Subcutaneous abdominal adipose tissue (tissue), 5 donors: ENCODE data around the gene TMA16.

Source experiments
- H3K27ac ChIP-seq: one replicate; pipeline ENCODE4 v1.7.0; 2013; ENCODE audit warnings: low read depth, mild to moderate bottlenecking, inconsistent platforms, low read length, moderate library complexity
- H3K27me3 ChIP-seq, 5 donors: one replicate each; pipeline ENCODE4 v1.7.0; 2013; ENCODE audit warnings: low read length in 5 of 5, inconsistent platforms in 1 of 5; ENCODE audit not compliant: control insufficient read depth in 5 of 5, insufficient read depth in 4 of 5
- H3K36me3 ChIP-seq, 5 donors: one replicate each; pipeline ENCODE4 v1.7.0; 2013; ENCODE audit warnings: low read length in 5 of 5; ENCODE audit not compliant: control insufficient read depth in 5 of 5, insufficient read depth in 5 of 5
- H3K4me1 ChIP-seq, 5 donors: one replicate each; pipeline ENCODE4 v1.7.0; 2013; ENCODE audit warnings: low read length in 5 of 5, mild to moderate bottlenecking in 3 of 5, moderate library complexity in 1 of 5; ENCODE audit not compliant: control insufficient read depth in 5 of 5, insufficient read depth in 5 of 5
- H3K4me3 ChIP-seq, 5 donors: one replicate each; pipeline ENCODE4 v1.7.0; 2013; ENCODE audit warnings: low read length in 5 of 5, low read depth in 1 of 5
- H3K9ac ChIP-seq, 5 donors: one replicate each; pipeline ENCODE4 v1.7.0; 2013; ENCODE audit warnings: low read length in 5 of 5, mild to moderate bottlenecking in 4 of 5, moderate library complexity in 3 of 5
- H3K9me3 ChIP-seq, 5 donors: one replicate each; pipeline ENCODE4 v1.7.0; 2013; ENCODE audit warnings: low read length in 5 of 5; ENCODE audit not compliant: control insufficient read depth in 5 of 5
- donor health status: healthy.
- donor health status: healthy.
- donor health status: healthy.
- donor health status: healthy.
- donor health status: healthy.

Gene TMA16

GRCh38 chr4:163556177-163556576, 61.7 kb downstream of the TMA16 start:
- Histone ChIP-seq H3K4me1 (peaks cover 0 to 12% (median 0%) of the 10 kb centered on the region in 5 donors), H3K27ac (no peak overlapping the region), H3K36me3 (no peaks in the 10 kb centered on the region), H3K9ac (no peak overlapping the region), H3K9me3 (no peaks in the 10 kb centered on the region), H3K4me3 (no peak overlapping the region), H3K27me3 (no peaks in the 10 kb centered on the region)

- H3K27ac ChIP-seq = no peak overlapping the region
- no peaks in the 10 kb centered on the region for H3K9me3 ChIP-seq
- no peaks in the 10 kb centered on the region for H3K27me3 ChIP-seq
- H3K4me3 ChIP-seq = no peak overlapping the region
- no peaks in the 10 kb centered on the region for H3K36me3 ChIP-seq
- peaks cover 0 to 12% (median 0%) of the 10 kb centered on the region in 5 donors for H3K4me1 ChIP-seq
- H3K9ac ChIP-seq = no peak overlapping the region
Observed at GRCh38 chr4:163556650-163557391, 62.3 kb downstream of the TMA16 start.

- no peaks in the 10 kb centered on the region for H3K9me3 ChIP-seq
- H3K27me3 ChIP-seq = no peaks in the 10 kb centered on the region
- H3K9ac ChIP-seq = no peak overlapping the region
- H3K27ac ChIP-seq = no peak overlapping the region
- H3K36me3 ChIP-seq = peaks cover 0 to 5% (median 0%) of the 10 kb centered on the region in 5 donors
- H3K4me3 ChIP-seq = no peak overlapping the region
- H3K4me1 ChIP-seq = peaks cover 0 to 12% (median 0%) of the 10 kb centered on the region in 5 donors
Observed at GRCh38 chr4:163558539-163559044, 64.1 kb downstream of the TMA16 start.

GRCh38 chr4:163562496-163562895, 68.0 kb downstream of the TMA16 start:
- no peaks in the 10 kb centered on the region for H3K27me3 ChIP-seq
- H3K36me3 ChIP-seq = peaks cover 0 to 5% (median 0%) of the 10 kb centered on the region in 5 donors
- H3K4me1 ChIP-seq = peaks cover 0 to 9% (median 0%) of the 10 kb centered on the region in 5 donors
- no peak overlapping the region for H3K9ac ChIP-seq
- H3K9me3 ChIP-seq = no peaks in the 10 kb centered on the region
- H3K4me3 ChIP-seq = no peak overlapping the region
- H3K27ac ChIP-seq = no peak overlapping the region

GRCh38 chr4:163563592-163563991, 69.1 kb downstream of the TMA16 start:
- H3K4me1 ChIP-seq = peaks cover 0 to 1% (median 0%) of the 10 kb centered on the region in 5 donors
- H3K27me3 ChIP-seq = no peaks in the 10 kb centered on the region
- H3K9me3 ChIP-seq = no peaks in the 10 kb centered on the region
- H3K4me3 ChIP-seq = no peak overlapping the region
- H3K9ac ChIP-seq = no peak overlapping the region
- no peak overlapping the region for H3K27ac ChIP-seq
- peaks cover 0 to 5% (median 0%) of the 10 kb centered on the region in 5 donors for H3K36me3 ChIP-seq

DNA sequence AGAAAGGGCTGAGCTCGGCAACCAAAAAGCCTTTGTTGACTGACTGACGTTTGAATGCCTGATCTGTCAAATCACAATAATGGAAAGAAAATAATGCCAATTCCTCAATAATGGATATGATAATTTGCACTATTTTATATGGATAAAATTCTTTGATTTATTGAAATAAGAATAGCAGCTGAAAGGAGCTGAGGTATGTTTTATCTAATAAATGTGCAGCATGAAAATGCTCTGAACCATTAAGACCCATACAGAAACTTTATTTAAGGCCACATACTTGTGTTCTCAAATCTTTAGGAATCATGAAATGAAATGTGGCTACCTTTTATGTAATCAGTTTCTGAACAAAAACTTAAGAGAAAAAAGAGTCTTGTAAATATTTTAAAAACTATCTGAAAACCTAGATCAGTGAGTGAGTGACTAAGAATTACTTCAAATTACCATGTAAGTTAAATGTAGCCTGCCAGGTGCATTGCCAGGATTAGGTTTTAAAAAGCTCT, 69.8 kb downstream of the TMA16 start:
- Histone ChIP-seq H3K4me1 (no peaks in the 10 kb centered on the region), H3K9me3 (no peaks in the 10 kb centered on the region), H3K4me3 (no peak overlapping the region), H3K36me3 (peaks cover 0 to 5% (median 0%) of the 10 kb centered on the region in 5 donors), H3K9ac (no peak overlapping the region), H3K27ac (no peak overlapping the region), H3K27me3 (no peaks in the 10 kb centered on the region)

DNA sequence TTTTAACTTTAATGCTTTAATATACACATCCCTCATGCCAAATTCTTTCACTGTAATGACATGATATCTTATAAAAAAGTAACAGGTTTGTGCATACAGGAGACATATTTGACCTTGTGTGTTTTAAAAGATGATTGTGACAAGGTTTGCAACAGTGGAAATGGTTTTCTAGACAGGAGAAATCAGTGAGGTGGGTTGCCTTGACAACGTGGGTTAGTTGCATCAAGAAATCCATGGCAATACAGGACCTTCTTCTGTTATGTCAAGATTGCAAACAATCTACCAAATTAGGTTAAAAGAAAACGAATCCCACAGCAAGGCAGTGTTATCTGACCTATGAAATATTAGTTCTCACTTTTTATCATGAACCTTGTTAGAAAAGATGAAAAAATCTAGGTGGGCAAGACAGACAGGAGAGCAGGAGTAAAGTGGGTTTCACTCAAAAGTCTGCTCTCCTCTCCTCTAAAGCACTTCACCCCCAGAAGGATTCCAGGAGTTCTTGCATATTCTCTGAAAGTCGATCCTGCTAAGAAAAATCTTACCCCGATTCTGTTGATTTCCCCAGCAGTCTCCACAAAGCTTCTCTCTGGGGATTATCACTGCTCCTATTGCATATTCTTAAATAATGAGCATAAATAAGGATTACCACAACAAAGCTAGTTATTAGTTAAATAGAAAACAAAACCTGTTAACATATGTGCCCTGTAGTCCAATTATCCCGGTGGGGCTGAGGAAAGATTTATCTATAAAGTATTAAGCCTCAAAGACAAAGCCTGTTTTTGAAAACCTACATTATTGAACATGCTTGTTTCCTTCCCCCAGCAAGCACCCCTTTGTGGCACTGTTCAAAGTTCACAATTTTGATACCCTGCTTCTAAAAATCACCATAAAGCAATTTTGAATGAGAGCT, 71.0 kb downstream of the TMA16 start:
- Histone ChIP-seq H3K27me3 (no peaks in the 10 kb centered on the region), H3K36me3 (peaks cover 0 to 5% (median 0%) of the 10 kb centered on the region in 5 donors), H3K9me3 (no peaks in the 10 kb centered on the region), H3K9ac (no peak overlapping the region), H3K4me3 (no peak overlapping the region), H3K4me1 (no peaks in the 10 kb centered on the region), H3K27ac (no peak overlapping the region)

DNA sequence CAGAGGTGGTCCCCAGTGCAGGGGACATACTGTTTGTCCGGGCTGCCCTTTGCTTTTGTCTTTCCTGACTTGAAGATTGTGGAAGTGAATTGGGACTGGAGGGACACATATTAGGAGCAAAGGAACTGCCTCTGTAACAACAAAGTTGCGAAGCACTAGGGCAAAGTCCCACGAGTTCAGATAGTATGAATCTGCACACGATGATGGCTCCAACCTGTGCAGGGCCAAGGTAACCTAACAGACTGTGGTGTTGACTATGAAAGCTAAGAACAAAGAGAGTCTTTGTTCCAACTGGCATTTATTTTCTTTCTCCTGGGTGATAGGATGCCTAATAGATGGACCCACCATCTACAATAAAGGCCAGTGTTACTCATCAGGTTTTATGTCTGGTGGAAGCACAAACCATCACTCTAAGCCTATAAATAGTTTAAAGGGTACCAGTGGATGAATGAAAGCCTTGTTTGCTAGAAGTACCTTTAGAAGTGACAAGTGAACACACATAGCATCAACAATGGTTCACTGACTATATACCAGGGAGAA, 71.8 kb downstream of the TMA16 start:
- Histone ChIP-seq H3K4me3 (no peak overlapping the region), H3K36me3 (peaks cover 0 to 5% (median 0%) of the 10 kb centered on the region in 5 donors), H3K9ac (no peak overlapping the region), H3K27ac (no peak overlapping the region), H3K4me1 (no peaks in the 10 kb centered on the region), H3K9me3 (no peaks in the 10 kb centered on the region), H3K27me3 (no peaks in the 10 kb centered on the region)

DNA sequence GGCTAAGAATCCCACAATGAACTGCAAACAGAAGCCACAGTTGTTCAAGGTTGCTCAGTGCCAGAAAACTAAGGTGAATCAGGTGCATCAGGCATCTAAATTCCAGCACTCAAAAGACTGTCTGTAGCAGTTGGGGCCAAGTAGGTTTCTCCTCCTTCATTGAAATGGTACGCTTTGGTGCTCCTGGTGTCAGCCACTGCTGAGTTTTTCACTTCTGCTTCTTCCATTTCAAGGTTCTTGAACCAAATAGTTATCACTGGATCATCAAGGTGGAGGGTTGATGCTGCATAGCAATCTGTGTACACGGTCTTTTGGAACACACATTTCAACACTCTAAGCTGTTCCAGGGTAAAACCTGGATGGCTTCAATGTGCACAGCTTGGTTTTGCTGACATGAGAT, 74.4 kb downstream of the TMA16 start:
- H3K9me3 ChIP-seq = no peaks in the 10 kb centered on the region
- H3K4me3 ChIP-seq = no peak overlapping the region
- H3K27ac ChIP-seq = no peak overlapping the region
- H3K4me1 ChIP-seq = no peaks in the 10 kb centered on the region
- H3K9ac ChIP-seq = no peak overlapping the region
- no peaks in the 10 kb centered on the region for H3K36me3 ChIP-seq
- H3K27me3 ChIP-seq = no peaks in the 10 kb centered on the region
